PC-3 (cell line): ENCODE data around the gene YWHAQ. TPM values are rescaled to one million over a fixed set of nuclear protein-coding genes. Genes with fewer than 3 reads are reported as not detected.
A peak's percentile ranks its signal among the peaks of the same experiment; 100 is the strongest.

Source experiments
- ATAC-seq: fragments of 200-7000 bp; cut with Tn5 transposase; 2 replicates; pipeline ENCODE4 v1.9.1; 2020; ENCODE audit warnings: mild to moderate bottlenecking, moderate library complexity
- BruUV-seq: library from RNA; stranded (reverse); fragments of 400-500 nt; replicated peaks from 2 replicates; lab custom pipeline; 2021; lab: Mats Ljungman, UMichigan
- CTCF ChIA-PET: fragments of 300-600 bp; sonication (Branson Sonifier 250); formaldehyde crosslinking; loops from one replicate; lab custom pipeline; 2022; ENCODE audit warnings: antibody characterized with exemption; lab: Charles Lee
- POLR2A ChIA-PET: fragments of 300-600 bp; sonication (Branson Sonifier 250); formaldehyde crosslinking; loops from one replicate; lab custom pipeline; 2022; ENCODE audit warnings: antibody characterized with exemption; ENCODE audit not compliant: unreplicated experiment; lab: Charles Lee
- DNase-seq: peaks from one replicate; pipeline ENCODE4 v3.0.0-alpha.2; 2015
- H2AFZ ChIP-seq: fragments of 300-600 bp; sonication (generic); 2 replicates; pipeline ENCODE4 v1.6.0; 2016; ENCODE audit warnings: antibody characterized with exemption, low read length
- H3F3A ChIP-seq: fragments of 300-600 bp; sonication (generic); one replicate; pipeline ENCODE4 v1.6.0; 2017; ENCODE audit warnings: antibody characterized with exemption, low read length, control low read depth, mild to moderate bottlenecking; ENCODE audit not compliant: unreplicated experiment
- H3K27ac ChIP-seq: fragments of 300-600 bp; sonication (generic); 2 replicates; pipeline ENCODE4 v1.5.1; 2016; ENCODE audit warnings: mild to moderate bottlenecking, low read length
- H3K27me3 ChIP-seq: fragments of 300-600 bp; sonication (generic); 2 replicates; pipeline ENCODE4 v1.6.1; 2016; ENCODE audit warnings: low read length, mixed read lengths
- H3K36me3 ChIP-seq: fragments of 300-600 bp; sonication (generic); 2 replicates; pipeline ENCODE4 v1.6.1; 2016; ENCODE audit warnings: low read depth, mixed run types, low read length, mixed read lengths
- H3K4me1 ChIP-seq: fragments of 300-600 bp; sonication (generic); 2 replicates; pipeline ENCODE4 v1.5.1; 2016; ENCODE audit warnings: low read length; ENCODE audit not compliant: insufficient read depth
- H3K4me2 ChIP-seq: fragments of 300-600 bp; sonication (generic); 2 replicates; pipeline ENCODE4 v1.6.0; 2016; ENCODE audit warnings: low read length
- H3K4me3 ChIP-seq: fragments of 300-600 bp; sonication (generic); 2 replicates; pipeline ENCODE4 v1.5.1; 2016; ENCODE audit warnings: mild to moderate bottlenecking, low read length, mixed read lengths
- H3K79me2 ChIP-seq: fragments of 300-600 bp; sonication (generic); 2 replicates; pipeline ENCODE4 v1.6.1; 2017; ENCODE audit warnings: low read length, mixed read lengths
- H3K9ac ChIP-seq: fragments of 300-600 bp; sonication (generic); 2 replicates; pipeline ENCODE4 v1.6.0; 2016; ENCODE audit warnings: mild to moderate bottlenecking, low read length
- H3K9me2 ChIP-seq: fragments of 300-600 bp; sonication (generic); replicated peaks from 2 replicates; pipeline ENCODE4 v1.6.1; 2016; ENCODE audit warnings: mixed run types, low read length, mixed read lengths
- H3K9me3 ChIP-seq: fragments of 300-600 bp; sonication (generic); 2 replicates; pipeline ENCODE4 v1.6.1; 2016; ENCODE audit warnings: low read length, mixed read lengths
- H4K20me1 ChIP-seq: fragments of 300-600 bp; sonication (generic); 2 replicates; pipeline ENCODE4 v1.6.1; 2016; ENCODE audit warnings: low read length, mixed read lengths
- EZH2 ChIP-seq: fragments of 300-600 bp; sonication (generic); IDR thresholded peaks from one replicate; pipeline ENCODE4 v1.6.1; 2017; ENCODE audit warnings: antibody characterized with exemption, mild to moderate bottlenecking, low read length; ENCODE audit not compliant: unreplicated experiment
- EZH2phosphoT487 ChIP-seq: fragments of 300-600 bp; sonication (generic); IDR thresholded peaks from 2 replicates; pipeline ENCODE4 v1.6.1; 2018; ENCODE audit warnings: mild to moderate bottlenecking, antibody characterized with exemption, low read length, borderline replicate concordance
- intact Hi-C: fragments of 100-400 bp; cut with micrococcal nuclease; formaldehyde crosslinking; loops from 2 replicates; pipeline ENCODE4 v1.9.0; 2023
- total RNA-seq: library from RNA; depleted of rRNA; stranded (reverse); fragments of >200 nt; gene quantifications from 2 replicates; pipeline ENCODE4 v1.2.3, GENCODE V29; 2014
- TF ChIP-seq, protein P1 (sequence below): fragments of 300-600 bp; sonication (generic); conservative IDR thresholded peaks from 2 replicates; pipeline ENCODE4 v1.5.1; 2017; ENCODE audit warnings: antibody characterized with exemption, low read depth, mild to moderate bottlenecking, low read length

Gene YWHAQ
- total RNA-seq, 1 experiment from 2014 or later, result 377 TPM

DNA sequence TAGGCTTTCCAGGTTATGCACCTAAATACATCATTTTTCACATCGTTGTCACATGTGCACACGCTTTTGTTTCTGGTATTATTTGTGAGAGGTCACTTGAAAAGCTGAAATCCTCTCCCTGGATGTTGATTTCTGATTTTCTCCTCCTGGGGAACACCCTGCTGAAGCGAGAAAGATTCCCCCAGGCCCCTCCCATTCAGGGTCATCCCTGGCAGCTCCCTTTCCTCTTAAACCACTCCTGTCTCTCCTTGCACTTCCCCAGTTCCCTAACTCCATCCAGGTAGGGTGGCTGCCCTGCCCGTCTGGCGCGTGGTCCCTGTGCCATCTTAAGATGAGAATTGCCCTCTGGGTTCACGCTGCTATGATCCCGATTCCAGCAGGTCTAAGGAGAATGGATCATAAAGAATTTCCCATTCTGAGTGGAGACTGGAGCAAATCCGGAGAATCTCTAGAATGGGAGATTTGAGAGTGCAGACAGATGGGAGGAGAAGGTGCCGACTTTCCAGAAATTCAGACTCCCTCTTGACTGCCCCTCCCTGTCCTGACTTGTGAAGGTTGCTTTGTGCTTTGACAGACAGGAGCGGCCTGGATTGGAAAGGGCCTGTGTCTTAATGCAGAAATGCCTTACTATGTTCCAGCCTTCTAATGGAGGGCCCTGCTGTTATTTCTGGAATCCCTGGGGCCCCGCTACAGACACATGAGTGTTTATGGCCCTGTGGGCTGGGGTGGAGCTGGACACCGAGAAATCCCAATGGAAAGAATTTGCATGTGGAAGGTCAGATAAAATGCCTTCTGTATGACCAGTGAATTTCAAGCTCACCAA, 1.3 kb upstream of the YWHAQ start:
- peaks cover 33% of the 10 kb centered on the region for H3K79me2 ChIP-seq
- CTCF ChIA-PET, result no interaction called here
- H4K20me1 ChIP-seq, result peaks cover 32% of the 10 kb centered on the region
- peaks cover 32% of the 10 kb centered on the region for H3K4me1 ChIP-seq
- peaks cover 30% of the 10 kb centered on the region for H3K36me3 ChIP-seq
- ATAC-seq, result no peak
- H3F3A ChIP-seq, result no peaks in the 10 kb centered on the region
- no peak overlapping the region for H2AFZ ChIP-seq
- BruUV-seq, result no TSS peak
- H3K27ac ChIP-seq, result no peak overlapping the region
- no peak for DNase-seq
- H3K9me3 ChIP-seq, result no peaks in the 10 kb centered on the region
- POLR2A ChIA-PET, result interaction anchor here (0.5 to 3.0 kb wide), 2 partner anchors 15 to 76 kb away, joined by 3 to 13 read pairs; partner anchors contain the start of gene ADAM17
- TF ChIP-seq, protein P1, sequence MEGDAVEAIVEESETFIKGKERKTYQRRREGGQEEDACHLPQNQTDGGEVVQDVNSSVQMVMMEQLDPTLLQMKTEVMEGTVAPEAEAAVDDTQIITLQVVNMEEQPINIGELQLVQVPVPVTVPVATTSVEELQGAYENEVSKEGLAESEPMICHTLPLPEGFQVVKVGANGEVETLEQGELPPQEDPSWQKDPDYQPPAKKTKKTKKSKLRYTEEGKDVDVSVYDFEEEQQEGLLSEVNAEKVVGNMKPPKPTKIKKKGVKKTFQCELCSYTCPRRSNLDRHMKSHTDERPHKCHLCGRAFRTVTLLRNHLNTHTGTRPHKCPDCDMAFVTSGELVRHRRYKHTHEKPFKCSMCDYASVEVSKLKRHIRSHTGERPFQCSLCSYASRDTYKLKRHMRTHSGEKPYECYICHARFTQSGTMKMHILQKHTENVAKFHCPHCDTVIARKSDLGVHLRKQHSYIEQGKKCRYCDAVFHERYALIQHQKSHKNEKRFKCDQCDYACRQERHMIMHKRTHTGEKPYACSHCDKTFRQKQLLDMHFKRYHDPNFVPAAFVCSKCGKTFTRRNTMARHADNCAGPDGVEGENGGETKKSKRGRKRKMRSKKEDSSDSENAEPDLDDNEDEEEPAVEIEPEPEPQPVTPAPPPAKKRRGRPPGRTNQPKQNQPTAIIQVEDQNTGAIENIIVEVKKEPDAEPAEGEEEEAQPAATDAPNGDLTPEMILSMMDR, result no peak
- TF ChIP-seq EZH2, result no peak
- no peak for TF ChIP-seq EZH2phosphoT487
- no peak overlapping the region for H3K9ac ChIP-seq
- intact Hi-C loops, result loop anchor here (1.0 to 10.0 kb wide), 4 partner anchors 24 to 153 kb away; no protein-coding TSS in a partner anchor
- no peak overlapping the region for H3K4me3 ChIP-seq
- peak overlapping the region; percentile 87; the same call in 1 of the 2 replicates for H3K4me2 ChIP-seq
- no peaks in the 10 kb centered on the region for H3K27me3 ChIP-seq
- no peaks in the 10 kb centered on the region for H3K9me2 ChIP-seq

DNA sequence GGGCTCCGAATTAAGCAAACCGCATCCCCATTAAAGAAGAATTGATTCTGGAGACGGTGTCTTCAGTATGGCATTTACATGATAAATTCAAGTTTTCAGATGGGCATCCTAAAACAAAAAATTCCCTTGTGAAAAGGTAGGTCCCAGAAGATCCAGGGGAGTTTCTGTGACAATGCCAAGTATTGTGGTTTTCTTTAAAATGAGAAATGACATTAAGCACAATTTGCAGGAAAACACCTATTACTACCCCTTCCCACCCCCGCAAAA, 689 bp upstream of the YWHAQ start:
- no TSS peak for BruUV-seq

More for the DNA sequence above, 689 bp upstream of the YWHAQ start:
- Histone ChIP-seq H3K36me3 (peaks cover 36% of the 10 kb centered on the region), H3K4me3 (peak overlapping the region; percentile 89), H2AFZ (peak overlapping the region; percentile 75), H4K20me1 (peaks cover 37% of the 10 kb centered on the region), H3F3A (no peaks in the 10 kb centered on the region), H3K4me2 (peak overlapping the region; percentile 87), H3K27me3 (no peaks in the 10 kb centered on the region), H3K9me3 (no peaks in the 10 kb centered on the region), H3K9me2 (no peaks in the 10 kb centered on the region), H3K27ac (no peak overlapping the region), H3K9ac (peak overlapping the region; percentile 45), H3K79me2 (peaks cover 39% of the 10 kb centered on the region), H3K4me1 (peaks cover 27% of the 10 kb centered on the region)
- intact Hi-C loops, result loop anchor here (1.0 to 10.0 kb wide), 4 partner anchors 25 to 153 kb away; no protein-coding TSS in a partner anchor
- TF ChIP-seq EZH2 (no peak), EZH2phosphoT487 (no peak)
- TF ChIP-seq, protein P1, result no peak
- DNase-seq (no peak), ATAC-seq (no peak)
- POLR2A ChIA-PET, result interaction anchor here (0.6 to 3.0 kb wide), 5 partner anchors 18 to 1193 kb away, joined by 3 to 13 read pairs (median 3); partner anchors contain the start of gene ADAM17
- CTCF ChIA-PET, result no interaction called here
